ENCODE measurements around the gene LRRC53. TPM values are rescaled to one million over a fixed set of nuclear protein-coding genes. Genes with fewer than 3 reads are reported as not detected.

LRRC53 gene
- total and polyA plus RNA-seq, 5 donors, result not detected

DNA sequence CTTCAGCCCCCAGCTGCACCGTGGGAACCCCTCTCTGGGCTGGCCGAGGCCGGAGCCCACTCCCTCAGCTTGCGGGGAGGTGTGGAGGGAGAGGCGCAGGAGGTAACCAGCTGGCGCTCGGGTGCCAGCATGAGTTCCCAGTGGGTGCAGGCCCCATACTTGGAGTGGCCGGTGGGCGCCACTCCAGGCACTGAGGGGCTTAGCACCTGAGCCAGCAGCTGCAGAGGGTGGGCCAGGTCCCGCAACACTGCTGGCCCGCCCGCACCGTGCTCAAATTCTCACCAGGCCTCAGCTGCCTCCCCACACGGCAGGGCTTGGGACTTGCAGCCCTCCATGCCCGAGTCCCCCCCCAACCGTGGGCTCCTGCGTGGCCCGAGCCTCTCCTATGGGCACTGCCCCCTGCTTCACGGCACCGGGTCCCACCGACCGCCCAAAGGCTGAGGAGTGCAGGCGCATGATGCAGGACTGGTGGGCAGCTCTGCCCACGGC, 47.2 kb downstream of the LRRC53 start:
- Histone ChIP-seq H3K4me3 (ENCODE audit: low read length) (no peak overlapping the region), H3K4me1 (ENCODE audit: control insufficient read depth, insufficient read depth, low read length) (peaks cover 2% of the 10 kb centered on the region), H3K9me3 (ENCODE audit: control insufficient read depth, low read length) (no peaks in the 10 kb centered on the region), H3K27me3 (ENCODE audit: control insufficient read depth, insufficient read depth) (no peaks in the 10 kb centered on the region), H3K27ac (ENCODE audit: low read length) (no peak overlapping the region)
- peak in 2 of 3 donors; percentile 44 to 50 for DNase-seq
- 96% methylated on average over 24 of the region's 24 CpGs for WGBS
- intact Hi-C loops (cut with DNase I), result no loop called here
- ATAC-seq, result peak in 1 of 2 donors; percentile 21

DNA sequence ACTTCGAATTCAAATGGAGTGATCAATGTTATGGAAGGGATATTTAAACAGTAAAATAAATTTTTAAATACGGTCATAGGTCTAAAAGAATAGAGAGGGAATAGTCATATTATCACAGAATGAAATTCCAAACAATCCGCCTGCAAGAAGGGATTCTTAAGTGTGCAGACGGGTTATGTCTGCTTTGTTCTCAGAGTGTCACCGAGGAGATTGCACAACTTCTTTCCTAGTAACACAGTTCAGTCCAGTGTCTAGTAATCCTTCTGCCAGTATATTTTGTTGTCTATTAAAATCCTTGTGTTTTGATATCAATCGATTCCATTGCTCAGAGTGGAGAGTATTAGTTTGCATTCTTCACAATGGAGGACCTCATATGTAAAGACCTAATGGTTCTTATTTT, 48.4 kb downstream of the LRRC53 start:
- DNase-seq, result no peak
- intact Hi-C loops (cut with DNase I), result no loop called here
- peaks cover 2% of the 10 kb centered on the region for H3K4me1 ChIP-seq (ENCODE audit: control insufficient read depth, insufficient read depth, low read length)

DNA sequence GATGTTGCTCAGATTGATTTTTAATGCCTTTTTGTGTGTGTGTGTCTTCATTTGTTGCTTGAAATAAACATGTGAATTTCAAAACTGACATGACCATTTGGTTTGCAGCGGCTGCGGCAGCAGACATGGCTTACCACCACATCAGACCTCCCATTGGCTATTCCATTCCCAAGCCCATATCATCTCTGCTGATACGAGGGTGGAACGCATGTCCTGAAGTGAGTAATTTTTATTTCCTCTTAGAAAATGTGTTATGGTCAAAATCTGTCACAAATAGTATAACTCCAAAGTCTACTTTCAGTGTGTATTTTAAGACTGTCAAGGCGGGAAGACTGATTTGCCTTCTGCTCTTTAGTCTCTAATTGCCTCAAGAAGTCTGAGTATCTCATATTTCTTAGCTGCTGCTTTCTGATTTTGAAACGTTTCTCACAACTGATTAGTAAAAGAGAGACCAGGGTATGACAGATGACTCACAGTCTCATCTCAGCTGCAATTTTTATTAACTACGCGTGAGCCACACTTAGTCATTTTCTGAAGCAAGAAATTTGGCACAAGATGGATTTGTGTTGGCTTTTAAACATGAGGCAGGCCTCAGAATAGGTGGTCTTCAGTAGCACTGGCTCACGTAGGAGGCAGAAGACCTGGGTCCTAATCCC, 49.0 kb downstream of the LRRC53 start:
- WGBS, result 52% methylated on average over 9 of the region's 9 CpGs
- no peaks in the 10 kb centered on the region for H3K9me3 ChIP-seq (ENCODE audit: control insufficient read depth, low read length)
- peaks cover 2% of the 10 kb centered on the region for H3K4me1 ChIP-seq (ENCODE audit: control insufficient read depth, insufficient read depth, low read length)
- no peak overlapping the region for H3K27ac ChIP-seq (ENCODE audit: low read length)
- DNase-seq (no peak), ATAC-seq (peak; percentile 34 to 77)
- H3K27me3 ChIP-seq (ENCODE audit: control insufficient read depth, insufficient read depth), result no peaks in the 10 kb centered on the region
- intact Hi-C loops (cut with DNase I), result no loop called here
- H3K4me3 ChIP-seq (ENCODE audit: low read length), result no peak overlapping the region

More for the DNA sequence above, 48.4 kb downstream of the LRRC53 start:
- H3K9me3 ChIP-seq (ENCODE audit: control insufficient read depth, low read length), result no peaks in the 10 kb centered on the region
- WGBS, result 65% methylated on average over 6 of the region's 6 CpGs
- H3K27me3 ChIP-seq (ENCODE audit: control insufficient read depth, insufficient read depth), result no peaks in the 10 kb centered on the region
- peak; percentile 63 to 76 for ATAC-seq
- H3K27ac ChIP-seq (ENCODE audit: low read length), result no peak overlapping the region
- no peak overlapping the region for H3K4me3 ChIP-seq (ENCODE audit: low read length)

DNA sequence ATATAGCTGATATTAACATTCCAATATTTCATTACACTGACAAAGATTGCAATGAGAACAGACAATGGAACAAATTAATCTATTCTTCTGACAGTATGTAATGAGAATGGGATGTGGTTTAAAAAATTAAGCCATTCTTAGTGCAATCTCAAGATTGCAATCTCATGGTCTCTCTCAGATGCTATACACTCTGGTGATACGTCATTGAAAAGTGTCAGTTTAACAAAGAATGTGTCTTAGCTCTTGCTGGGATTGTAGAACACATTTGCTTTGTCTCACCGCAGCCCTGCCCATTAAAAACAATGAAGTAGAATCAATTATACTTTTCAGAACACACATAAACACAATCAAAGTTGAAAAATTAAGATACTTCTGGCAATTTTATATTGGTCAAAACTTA, 55.2 kb downstream of the LRRC53 start:
- DNase-seq (no peak), ATAC-seq (no peak)
- H3K27me3 ChIP-seq (ENCODE audit: control insufficient read depth, insufficient read depth), result no peaks in the 10 kb centered on the region
- no peaks in the 10 kb centered on the region for H3K4me1 ChIP-seq (ENCODE audit: control insufficient read depth, insufficient read depth, low read length)
- no peaks in the 10 kb centered on the region for H3K9me3 ChIP-seq (ENCODE audit: control insufficient read depth, low read length)
- intact Hi-C loops (cut with DNase I), result no loop called here
- 82% methylated on average over 2 of the region's 2 CpGs for WGBS
- H3K27ac ChIP-seq (ENCODE audit: low read length), result no peak overlapping the region
- H3K4me3 ChIP-seq (ENCODE audit: low read length), result no peak overlapping the region

DNA sequence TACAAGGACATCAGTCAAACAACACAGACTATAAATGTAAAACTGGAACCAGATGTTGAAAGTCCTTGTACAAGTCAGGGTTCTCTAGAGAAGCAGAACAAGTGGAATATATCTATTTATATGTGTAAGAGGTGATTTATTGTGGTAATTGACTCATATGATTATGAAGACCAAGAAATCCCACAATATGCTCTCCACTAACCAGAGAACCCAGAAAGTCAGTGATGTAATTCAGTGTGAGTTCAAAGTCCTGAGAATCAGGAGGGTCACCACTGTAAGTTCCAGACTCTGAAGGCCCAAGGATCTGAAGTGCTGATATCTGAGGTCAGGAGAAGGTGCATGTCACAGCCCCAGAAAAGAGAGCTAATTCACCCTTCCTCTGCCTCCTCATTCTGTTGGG, 57.0 kb downstream of the LRRC53 start:
- H3K27ac ChIP-seq (ENCODE audit: low read length), result no peak overlapping the region
- H3K9me3 ChIP-seq (ENCODE audit: control insufficient read depth, low read length), result no peaks in the 10 kb centered on the region
- no peak overlapping the region for H3K4me3 ChIP-seq (ENCODE audit: low read length)
- no peak for DNase-seq
- ATAC-seq, result no peak
- intact Hi-C loops (cut with DNase I), result no loop called here
- H3K27me3 ChIP-seq (ENCODE audit: control insufficient read depth, insufficient read depth), result no peaks in the 10 kb centered on the region
- no peaks in the 10 kb centered on the region for H3K4me1 ChIP-seq (ENCODE audit: control insufficient read depth, insufficient read depth, low read length)

DNA sequence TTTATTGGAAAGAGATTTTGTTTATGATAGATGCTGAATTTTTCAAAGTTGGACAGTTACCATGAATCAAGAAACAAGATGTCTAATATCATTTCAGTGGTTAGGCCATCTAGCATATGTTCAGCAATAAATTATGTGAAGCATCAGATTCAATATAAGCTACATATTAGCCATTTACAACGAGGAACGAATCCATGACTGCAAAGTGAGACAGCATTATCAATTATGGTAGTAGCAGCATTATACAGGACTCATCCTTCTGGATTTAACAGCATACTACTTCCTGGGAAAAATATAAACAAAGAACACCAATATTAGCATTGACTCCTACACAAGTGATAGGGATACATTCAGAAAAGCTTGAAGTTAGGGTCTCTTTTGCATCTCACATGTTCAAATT, 59.1 kb downstream of the LRRC53 start:
- ATAC-seq (no peak), DNase-seq (no peak)
- Histone ChIP-seq H3K27me3 (ENCODE audit: control insufficient read depth, insufficient read depth) (no peaks in the 10 kb centered on the region), H3K4me1 (ENCODE audit: control insufficient read depth, insufficient read depth, low read length) (no peaks in the 10 kb centered on the region), H3K4me3 (ENCODE audit: low read length) (no peak overlapping the region), H3K27ac (ENCODE audit: low read length) (no peak overlapping the region), H3K9me3 (ENCODE audit: control insufficient read depth, low read length) (no peaks in the 10 kb centered on the region)
- 77% methylated on average over 2 of the region's 2 CpGs for WGBS
- intact Hi-C loops (cut with DNase I), result no loop called here

DNA sequence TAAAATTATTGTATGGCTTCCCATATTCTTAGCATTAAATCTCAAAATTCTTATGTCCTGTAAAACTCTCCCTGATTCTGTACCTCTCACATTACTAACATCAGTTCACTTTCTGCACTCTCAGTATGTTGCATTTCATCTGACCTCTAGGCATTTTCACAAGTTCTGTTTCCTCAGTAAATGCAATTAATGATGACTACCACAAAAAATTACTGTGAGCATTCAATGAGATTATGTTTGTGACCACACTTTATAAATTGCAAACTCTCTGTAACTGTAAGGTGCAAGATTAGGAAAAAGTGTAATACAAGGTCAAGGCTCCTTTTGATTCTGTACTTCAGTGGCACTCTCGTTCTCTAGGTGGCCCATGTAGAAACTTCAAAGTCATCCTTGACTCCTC, 60.4 kb downstream of the LRRC53 start:
- intact Hi-C loops (cut with DNase I), result no loop called here
- ATAC-seq (no peak), DNase-seq (no peak)
- WGBS, result 70% methylated on average over 1 of the region's 1 CpG
- Histone ChIP-seq H3K27ac (ENCODE audit: low read length) (no peak overlapping the region), H3K9me3 (ENCODE audit: control insufficient read depth, low read length) (no peaks in the 10 kb centered on the region), H3K4me1 (ENCODE audit: control insufficient read depth, insufficient read depth, low read length) (no peaks in the 10 kb centered on the region), H3K4me3 (ENCODE audit: low read length) (no peak overlapping the region), H3K27me3 (ENCODE audit: control insufficient read depth, insufficient read depth) (no peaks in the 10 kb centered on the region)

DNA sequence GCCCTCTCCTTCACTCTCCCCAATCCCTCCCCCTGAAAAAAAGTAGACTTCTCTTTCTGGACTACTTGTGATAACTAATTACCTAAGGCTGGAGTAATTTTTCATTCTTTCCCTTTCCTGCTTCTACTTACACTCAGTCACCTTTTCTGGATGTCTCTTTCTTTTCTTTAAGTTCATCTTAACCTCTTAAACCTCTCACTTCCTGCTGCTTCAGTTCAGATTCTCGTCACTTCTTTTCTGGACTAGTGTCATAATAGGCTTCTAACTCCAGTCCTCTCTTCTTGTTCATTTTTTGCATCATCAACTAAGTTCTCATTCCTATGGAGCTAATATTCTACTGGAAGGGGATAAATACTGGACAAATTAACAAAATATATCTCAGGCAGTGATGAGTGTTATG, 75.4 kb downstream of the LRRC53 start:
- no peak for ATAC-seq

DNA sequence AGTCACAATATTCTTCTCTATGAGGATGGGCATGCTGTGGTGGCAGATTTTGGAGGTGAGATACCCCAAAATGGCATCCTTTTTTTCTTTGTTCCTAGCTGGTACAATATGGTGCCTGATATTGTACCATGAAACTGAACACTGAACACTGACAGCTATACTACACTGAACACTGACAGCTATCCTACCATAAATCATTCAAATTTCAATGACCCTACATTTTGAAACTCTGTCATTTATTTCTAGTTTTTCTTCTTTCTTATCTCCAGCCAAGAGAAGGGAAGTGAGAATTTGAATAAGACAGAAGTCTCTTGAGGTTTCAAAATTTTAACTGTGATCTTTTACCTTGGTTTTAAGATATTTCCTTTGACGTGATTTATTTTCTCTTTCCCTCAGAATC, 76.3 kb downstream of the LRRC53 start:
- DNase-seq (no peak), ATAC-seq (no peak)
- H3K9me3 ChIP-seq (ENCODE audit: control insufficient read depth, low read length), result no peaks in the 10 kb centered on the region
- no peaks in the 10 kb centered on the region for H3K27me3 ChIP-seq (ENCODE audit: control insufficient read depth, insufficient read depth)
- H3K27ac ChIP-seq (ENCODE audit: low read length), result no peak overlapping the region
- no peak overlapping the region for H3K4me3 ChIP-seq (ENCODE audit: low read length)
- no peaks in the 10 kb centered on the region for H3K4me1 ChIP-seq (ENCODE audit: control insufficient read depth, insufficient read depth, low read length)
- intact Hi-C loops (cut with DNase I), result no loop called here
- 49% methylated on average over 1 of the region's 1 CpG for WGBS

More for the DNA sequence above, 75.4 kb downstream of the LRRC53 start:
- WGBS, result 70% methylated on average over 1 of the region's 1 CpG
- Histone ChIP-seq H3K27me3 (ENCODE audit: control insufficient read depth, insufficient read depth) (no peaks in the 10 kb centered on the region), H3K27ac (ENCODE audit: low read length) (no peak overlapping the region), H3K9me3 (ENCODE audit: control insufficient read depth, low read length) (no peaks in the 10 kb centered on the region), H3K4me1 (ENCODE audit: control insufficient read depth, insufficient read depth, low read length) (no peaks in the 10 kb centered on the region), H3K4me3 (ENCODE audit: low read length) (no peak overlapping the region)
- DNase-seq, result no peak
- intact Hi-C loops (cut with DNase I), result no loop called here

DNA sequence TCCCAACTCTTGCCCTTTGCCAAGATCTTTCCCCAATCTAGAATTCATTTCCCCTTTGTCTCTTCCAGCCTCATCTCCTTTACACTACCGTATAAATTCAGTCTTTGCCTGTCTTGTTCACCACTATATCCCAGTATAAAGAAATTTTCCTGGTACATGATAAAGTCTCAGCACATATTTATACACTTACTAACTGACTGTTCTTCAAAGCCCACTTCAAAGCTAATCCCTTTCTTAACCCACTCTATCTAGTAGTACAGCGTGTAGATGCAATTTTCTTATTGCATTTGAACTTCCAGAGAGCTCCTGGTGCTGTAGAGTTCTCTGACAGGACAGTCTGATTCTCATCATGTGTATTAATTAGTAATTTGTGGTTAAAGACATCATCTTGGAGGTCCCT, 78.1 kb downstream of the LRRC53 start:
- intact Hi-C loops (cut with DNase I), result no loop called here
- H3K27me3 ChIP-seq (ENCODE audit: control insufficient read depth, insufficient read depth), result no peaks in the 10 kb centered on the region
- no peak overlapping the region for H3K27ac ChIP-seq (ENCODE audit: low read length)
- H3K4me3 ChIP-seq (ENCODE audit: low read length), result no peak overlapping the region
- H3K9me3 ChIP-seq (ENCODE audit: control insufficient read depth, low read length), result no peaks in the 10 kb centered on the region
- DNase-seq (no peak), ATAC-seq (no peak)
- H3K4me1 ChIP-seq (ENCODE audit: control insufficient read depth, insufficient read depth, low read length), result no peaks in the 10 kb centered on the region
- 62% methylated on average over 2 of the region's 2 CpGs for WGBS

DNA sequence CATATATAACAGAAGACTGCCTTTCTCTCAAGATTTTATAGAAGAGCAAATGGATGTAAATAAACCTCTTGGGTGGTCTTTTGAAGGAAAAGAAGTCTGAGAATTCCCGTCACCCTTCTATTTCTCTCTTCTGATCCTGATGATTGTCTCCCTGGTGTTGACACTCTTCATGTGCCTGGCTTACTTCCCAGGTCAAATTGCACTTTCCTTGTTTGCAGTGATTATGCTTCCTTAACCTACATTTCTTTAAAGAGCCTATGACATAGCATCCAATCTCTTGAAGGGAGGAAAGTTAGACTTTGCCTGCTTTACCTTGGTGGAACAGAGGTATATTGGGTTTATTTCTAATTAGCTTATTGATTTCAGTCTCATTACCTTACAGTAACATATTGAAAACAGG, 80.1 kb downstream of the LRRC53 start:
- no peaks in the 10 kb centered on the region for H3K4me1 ChIP-seq (ENCODE audit: control insufficient read depth, insufficient read depth, low read length)
- 0% methylated on average over 1 of the region's 1 CpG for WGBS
- H3K27me3 ChIP-seq (ENCODE audit: control insufficient read depth, insufficient read depth), result no peaks in the 10 kb centered on the region
- H3K4me3 ChIP-seq (ENCODE audit: low read length), result no peak overlapping the region
- no peaks in the 10 kb centered on the region for H3K9me3 ChIP-seq (ENCODE audit: control insufficient read depth, low read length)
- intact Hi-C loops (cut with DNase I), result no loop called here
- no peak overlapping the region for H3K27ac ChIP-seq (ENCODE audit: low read length)
- DNase-seq (no peak), ATAC-seq (no peak)

DNA sequence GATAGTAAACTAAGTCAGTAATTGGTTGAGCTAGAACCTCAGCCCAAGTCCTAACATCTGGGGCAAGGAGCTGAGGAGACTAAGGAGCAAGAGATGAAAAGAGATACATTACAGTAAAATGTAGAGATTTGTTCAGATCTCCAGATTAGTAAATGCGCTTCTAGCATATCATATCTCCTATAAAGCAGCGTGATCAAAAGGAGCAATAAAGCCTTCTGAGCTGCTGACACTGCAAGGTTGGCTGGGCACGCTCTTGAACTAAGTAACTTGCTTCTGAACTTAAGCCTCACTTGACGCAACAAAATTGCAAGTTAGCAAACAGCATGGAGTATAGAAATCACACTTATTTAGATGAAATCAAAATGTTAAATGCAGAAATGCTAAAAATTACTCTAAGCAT, 80.9 kb downstream of the LRRC53 start:
- intact Hi-C loops (cut with DNase I), result no loop called here
- Histone ChIP-seq H3K4me1 (ENCODE audit: control insufficient read depth, insufficient read depth, low read length) (peaks cover 1% of the 10 kb centered on the region), H3K4me3 (ENCODE audit: low read length) (no peak overlapping the region), H3K27ac (ENCODE audit: low read length) (no peak overlapping the region), H3K9me3 (ENCODE audit: control insufficient read depth, low read length) (no peaks in the 10 kb centered on the region), H3K27me3 (ENCODE audit: control insufficient read depth, insufficient read depth) (no peaks in the 10 kb centered on the region)
- no peak for ATAC-seq
- no peak for DNase-seq
- WGBS, result 76% methylated on average over 4 of the region's 4 CpGs

All from right cardiac atrium (tissue), 5 donors.